Measurements from ENCODE around the gene ISL1.

DNA sequence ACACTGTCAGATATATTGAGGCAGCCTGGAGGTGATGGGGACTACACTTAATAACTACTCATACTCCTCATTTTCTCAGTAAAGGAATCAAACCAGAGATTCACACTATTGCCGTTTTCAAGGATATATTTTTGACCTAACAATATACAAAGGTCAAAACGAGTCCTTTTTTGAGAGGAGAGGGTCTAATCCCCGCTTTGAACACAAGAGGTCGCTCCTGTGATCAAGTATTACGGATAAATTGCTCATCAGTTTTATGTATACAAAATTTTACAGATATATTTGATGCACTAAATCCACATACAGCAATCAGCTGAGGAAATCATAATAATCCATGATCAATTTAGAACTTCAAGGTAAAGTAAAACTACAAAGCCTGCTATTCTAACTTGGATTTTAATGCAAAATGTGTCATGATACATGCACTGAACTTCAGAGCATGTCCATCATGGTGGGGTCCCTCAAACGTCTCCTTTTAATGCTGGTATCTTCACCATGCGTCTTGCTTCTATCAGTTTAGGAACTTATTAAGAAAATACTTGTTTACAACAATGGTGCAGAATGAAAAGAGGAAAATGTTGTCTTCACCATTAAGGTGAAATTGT, 2.5 kb upstream of the ISL1 start:
- TF ChIP-seq, protein P1, sequence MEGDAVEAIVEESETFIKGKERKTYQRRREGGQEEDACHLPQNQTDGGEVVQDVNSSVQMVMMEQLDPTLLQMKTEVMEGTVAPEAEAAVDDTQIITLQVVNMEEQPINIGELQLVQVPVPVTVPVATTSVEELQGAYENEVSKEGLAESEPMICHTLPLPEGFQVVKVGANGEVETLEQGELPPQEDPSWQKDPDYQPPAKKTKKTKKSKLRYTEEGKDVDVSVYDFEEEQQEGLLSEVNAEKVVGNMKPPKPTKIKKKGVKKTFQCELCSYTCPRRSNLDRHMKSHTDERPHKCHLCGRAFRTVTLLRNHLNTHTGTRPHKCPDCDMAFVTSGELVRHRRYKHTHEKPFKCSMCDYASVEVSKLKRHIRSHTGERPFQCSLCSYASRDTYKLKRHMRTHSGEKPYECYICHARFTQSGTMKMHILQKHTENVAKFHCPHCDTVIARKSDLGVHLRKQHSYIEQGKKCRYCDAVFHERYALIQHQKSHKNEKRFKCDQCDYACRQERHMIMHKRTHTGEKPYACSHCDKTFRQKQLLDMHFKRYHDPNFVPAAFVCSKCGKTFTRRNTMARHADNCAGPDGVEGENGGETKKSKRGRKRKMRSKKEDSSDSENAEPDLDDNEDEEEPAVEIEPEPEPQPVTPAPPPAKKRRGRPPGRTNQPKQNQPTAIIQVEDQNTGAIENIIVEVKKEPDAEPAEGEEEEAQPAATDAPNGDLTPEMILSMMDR (conservative IDR thresholded peaks at IDR 0.05; ENCODE audit: low read depth, low read length): peak; percentile 86
- TF ChIP-seq EZH2 (IDR thresholded peaks at IDR 0.05; ENCODE audit: borderline replicate concordance, low read depth, low read length, poor library complexity, severe bottlenecking): no peak
